Fibroblast of lung (primary cell): ENCODE results near the gene ZNF264. TPM values are rescaled to one million over a fixed set of nuclear protein-coding genes. Genes with fewer than 3 reads are reported as not detected.

Experiments
- DNase-seq, 2 donors: peaks; one replicate each; pipeline versions ENCODE4 v3.0.0 to v3.0.0-alpha.2; 2010; ENCODE audit warnings: low read depth in 2 of 2
- H2AFZ ChIP-seq: 2 replicates; pipeline ENCODE4 v1.5.1; 2012; ENCODE audit warnings: low read length, control low read depth, inconsistent platforms
- H3K27ac ChIP-seq: 2 replicates; pipeline ENCODE4 v1.5.1; 2011; ENCODE audit warnings: low read length, control low read depth; ENCODE audit not compliant: insufficient read depth
- H3K27me3 ChIP-seq: 2 replicates; pipeline ENCODE4 v1.5.1; 2011; ENCODE audit warnings: mild to moderate bottlenecking, low read length; ENCODE audit not compliant: control insufficient read depth, insufficient read depth
- H3K36me3 ChIP-seq: 2 replicates; pipeline ENCODE4 v1.5.1; 2011; ENCODE audit warnings: low read length; ENCODE audit not compliant: control insufficient read depth, insufficient read depth
- H3K4me1 ChIP-seq: 2 replicates; pipeline ENCODE4 v1.5.1; 2011; ENCODE audit warnings: low read length; ENCODE audit not compliant: control insufficient read depth, insufficient read depth; ENCODE audit errors: extremely low read depth
- H3K4me2 ChIP-seq: 2 replicates; pipeline ENCODE4 v1.5.1; 2011; ENCODE audit warnings: low read length, control low read depth; ENCODE audit not compliant: insufficient read depth; ENCODE audit errors: extremely low read depth
- H3K4me3 ChIP-seq, 4 experiments: fragments of 200-600 bp in 1 of 4; sonication (generic) in 1 of 4; replicated peaks in 1 of 4; 2 replicates each; pipeline ENCODE4 v1.5.1; 2011 to 2016; ENCODE audit warnings: low read length in 4 of 4, low read depth in 3 of 4, mild to moderate bottlenecking in 3 of 4, control low read depth in 2 of 4, inconsistent platforms in 1 of 4, mixed read lengths in 1 of 4; ENCODE audit not compliant: insufficient read depth in 1 of 4; ENCODE audit errors: control extremely low read depth in 1 of 4
- H3K79me2 ChIP-seq: 2 replicates; pipeline ENCODE4 v1.5.1; 2012; ENCODE audit warnings: mild to moderate bottlenecking, low read length, inconsistent platforms; ENCODE audit not compliant: control insufficient read depth, insufficient read depth
- H3K9ac ChIP-seq: 2 replicates; pipeline ENCODE4 v1.5.1; 2011; ENCODE audit warnings: mild to moderate bottlenecking, low read length, control low read depth; ENCODE audit not compliant: insufficient read depth
- H3K9me3 ChIP-seq: 2 replicates; pipeline ENCODE4 v1.5.1; 2012; ENCODE audit warnings: low read depth, low read length; ENCODE audit not compliant: control insufficient read depth, insufficient read depth
- H4K20me1 ChIP-seq: 2 replicates; pipeline ENCODE4 v1.5.1; 2011; ENCODE audit warnings: low read length; ENCODE audit not compliant: control insufficient read depth, insufficient read depth; ENCODE audit errors: extremely low read depth
- CTCF ChIP-seq, 2 donors: IDR thresholded peaks in 1 of 2; conservative IDR thresholded peaks in 1 of 2; 1 replicate in 1 of 2; 2 replicates in 1 of 2; pipeline ENCODE4 v1.5.1; 2011 to 2012; ENCODE audit warnings: low read length in 2 of 2, control low read depth in 1 of 2, inconsistent platforms in 1 of 2, low read depth in 1 of 2, mild to moderate bottlenecking in 1 of 2
- EZH2 ChIP-seq: IDR thresholded peaks from 2 replicates; pipeline ENCODE4 v1.5.1; 2012; ENCODE audit warnings: low read length, control low read depth, mild to moderate bottlenecking; ENCODE audit errors: missing control alignments
- polyA plus RNA-seq, 2 donors: library from polyadenylated mRNA; depleted of rRNA in 1 of 2; stranded (reverse) in 1 of 2; unstranded in 1 of 2; fragments of >200 nt; gene quantifications; 2 replicates each; pipeline ENCODE4 v1.2.1, GENCODE V29; 2011 to 2012; ENCODE audit warnings: missing spikeins in 1 of 2
- total RNA-seq: library from RNA; depleted of rRNA; stranded (reverse); fragments of >200 nt; gene quantifications from 2 replicates; pipeline ENCODE4 v1.2.1, GENCODE V29; 2014

ZNF264 gene
- total and polyA plus RNA-seq, 2 donors (not counting 1 experiment from before 2014, with no cell fraction given) = 7.7 to 24.9 TPM

GRCh38 chr19:57212109-57212508, 20.8 kb downstream of the ZNF264 start:
- no peak for DNase-seq
- TF ChIP-seq CTCF (conservative IDR thresholded peaks at IDR 0.05 in 1 of 2, IDR thresholded peaks at IDR 0.05 in 1 of 2; ENCODE audit: low read depth in 1 of 2, low read length in 2 of 2) (no peak), EZH2 (no peak)
- Histone ChIP-seq H3K27me3 (no peaks in the 10 kb centered on the region), H3K4me3 (no peak overlapping the region), H2AFZ (no peak overlapping the region), H3K9ac (no peak overlapping the region), H3K27ac (no peak overlapping the region), H3K4me1 (no peaks in the 10 kb centered on the region), H3K9me3 (no peaks in the 10 kb centered on the region), H4K20me1 (no peaks in the 10 kb centered on the region), H3K36me3 (peaks cover 18% of the 10 kb centered on the region), H3K4me2 (no peak overlapping the region), H3K79me2 (no peaks in the 10 kb centered on the region)

GRCh38 chr19:57227502-57227901, 36.2 kb downstream of the ZNF264 start:
- TF ChIP-seq CTCF (conservative IDR thresholded peaks at IDR 0.05 in 1 of 2, IDR thresholded peaks at IDR 0.05 in 1 of 2; ENCODE audit: low read depth in 1 of 2, low read length in 2 of 2) (no peak), EZH2 (no peak)
- Histone ChIP-seq H3K27me3 (no peaks in the 10 kb centered on the region), H3K27ac (no peak overlapping the region), H3K4me1 (no peaks in the 10 kb centered on the region), H2AFZ (no peak overlapping the region), H3K36me3 (no peaks in the 10 kb centered on the region), H3K4me2 (no peak overlapping the region), H3K9me3 (no peaks in the 10 kb centered on the region), H4K20me1 (no peaks in the 10 kb centered on the region), H3K4me3 (no peak overlapping the region), H3K9ac (no peak overlapping the region), H3K79me2 (no peaks in the 10 kb centered on the region)
- no peak for DNase-seq

- Histone ChIP-seq H3K4me2 (no peak overlapping the region), H3K9me3 (no peaks in the 10 kb centered on the region), H3K27ac (no peak overlapping the region), H3K79me2 (no peaks in the 10 kb centered on the region), H4K20me1 (no peaks in the 10 kb centered on the region), H3K4me1 (no peaks in the 10 kb centered on the region), H3K9ac (no peak overlapping the region), H3K36me3 (no peaks in the 10 kb centered on the region), H2AFZ (no peak overlapping the region), H3K4me3 (no peak overlapping the region), H3K27me3 (no peaks in the 10 kb centered on the region)
- no peak for DNase-seq
- TF ChIP-seq CTCF (conservative IDR thresholded peaks at IDR 0.05 in 1 of 2, IDR thresholded peaks at IDR 0.05 in 1 of 2; ENCODE audit: low read depth in 1 of 2, low read length in 2 of 2) = no peak
- TF ChIP-seq EZH2 = no peak
These were observed 40.4 kb downstream of the ZNF264 start for GRCh38 chr19:57231686-57232085.
